Measurements from ENCODE around the gene NDOR1. TPM values are rescaled to one million over a fixed set of nuclear protein-coding genes. Genes with fewer than 3 reads are reported as not detected.

Gene NDOR1
- total RNA-seq, 2 experiments from 2014 or later = 50.1 to 50.6 TPM

- Mint-ChIP-seq H3K27me3 (no peaks in the 10 kb centered on the region), H3K4me3 (no peak overlapping the region), H3K9me3 (ENCODE audit: low read depth) (no peaks in the 10 kb centered on the region), H3K27ac (no peak overlapping the region), H3K36me3 (peaks cover 10% of the 10 kb centered on the region), H3K4me1 (peaks cover 48% of the 10 kb centered on the region)
- no peak for ATAC-seq
- CTCF ChIA-PET = interaction anchor here (1.1 to 8.1 kb wide), 2 partner anchors 14 to 83 kb away, joined by 4 to 55 read pairs; partner anchors contain the start of genes ANAPC2 and SSNA1
- DNase-seq = no peak
These were observed 2.5 kb upstream of the NDOR1 start for GRCh38 chr9:137202966-137203365.

- no peak for ATAC-seq
- no peaks in the 10 kb centered on the region for H3K9me3 Mint-ChIP-seq (ENCODE audit: low read depth)
- no peak for DNase-seq
- peak overlapping the region; percentile 94 for H3K27ac Mint-ChIP-seq
- peak overlapping the region; percentile 96 for H3K4me3 Mint-ChIP-seq
- H3K4me1 Mint-ChIP-seq = peaks cover 44% of the 10 kb centered on the region
- CTCF ChIA-PET = interaction anchor here (0.8 to 8.1 kb wide), 9 partner anchors 9 to 77 kb away, joined by 3 to 55 read pairs (median 7); partner anchors contain the start of genes ANAPC2, RNF224, SSNA1 and TUBB4B
- no peaks in the 10 kb centered on the region for H3K27me3 Mint-ChIP-seq
- H3K36me3 Mint-ChIP-seq = peaks cover 14% of the 10 kb centered on the region
These were observed 772 bp upstream of the NDOR1 start for GRCh38 chr9:137204731-137205125.

- CTCF ChIA-PET = interaction anchor here (1.0 to 8.1 kb wide), 5 partner anchors 16 to 34 kb away, joined by 4 to 55 read pairs (median 7); partner anchors contain the start of genes ANAPC2, RNF224, SSNA1 and TUBB4B
- Mint-ChIP-seq H3K4me3 (peak overlapping the region; percentile 96), H3K9me3 (ENCODE audit: low read depth) (no peaks in the 10 kb centered on the region), H3K36me3 (peaks cover 17% of the 10 kb centered on the region), H3K27ac (peak overlapping the region; percentile 94), H3K27me3 (no peaks in the 10 kb centered on the region), H3K4me1 (peaks cover 38% of the 10 kb centered on the region)
- ATAC-seq (no peak), DNase-seq (no peak)
These were observed 1.1 kb downstream of the NDOR1 start for GRCh38 chr9:137206602-137207001.

GRCh38 chr9:137211532-137211931 lies 6.0 kb downstream of the NDOR1 start:
- Mint-ChIP-seq H3K4me1 (peaks cover 12% of the 10 kb centered on the region), H3K9me3 (ENCODE audit: low read depth) (no peaks in the 10 kb centered on the region), H3K36me3 (peaks cover 14% of the 10 kb centered on the region), H3K27me3 (no peaks in the 10 kb centered on the region), H3K4me3 (no peak overlapping the region), H3K27ac (no peak overlapping the region)
- DNase-seq (no peak), ATAC-seq (no peak)
- CTCF ChIA-PET = interaction anchor here (1.2 to 1.3 kb wide), 2 partner anchors 25 to 34 kb away, joined by 3 read pairs; no protein-coding TSS in a partner anchor

- CTCF ChIA-PET = interaction anchor here (1.2 to 1.3 kb wide), 2 partner anchors 24 to 35 kb away, joined by 3 read pairs; no protein-coding TSS in a partner anchor
- H3K27ac Mint-ChIP-seq = no peak overlapping the region
- H3K9me3 Mint-ChIP-seq (ENCODE audit: low read depth) = no peaks in the 10 kb centered on the region
- no peaks in the 10 kb centered on the region for H3K27me3 Mint-ChIP-seq
- ATAC-seq (no peak), DNase-seq (no peak)
- H3K4me1 Mint-ChIP-seq = peaks cover 2% of the 10 kb centered on the region
- H3K36me3 Mint-ChIP-seq = peaks cover 9% of the 10 kb centered on the region
- H3K4me3 Mint-ChIP-seq = no peak overlapping the region
These were observed 7.0 kb downstream of the NDOR1 start for GRCh38 chr9:137212520-137212919.

- no peaks in the 10 kb centered on the region for H3K4me1 Mint-ChIP-seq
- no peaks in the 10 kb centered on the region for H3K27me3 Mint-ChIP-seq
- H3K27ac Mint-ChIP-seq = no peak overlapping the region
- no peak overlapping the region for H3K4me3 Mint-ChIP-seq
- no peaks in the 10 kb centered on the region for H3K9me3 Mint-ChIP-seq (ENCODE audit: low read depth)
- CTCF ChIA-PET = interaction anchor here (1.1 kb wide), 1 partner anchor 9 kb away, joined by 4 read pairs; the partner anchor contains the start of gene RNF208
- ATAC-seq = no peak
- peaks cover 8% of the 10 kb centered on the region for H3K36me3 Mint-ChIP-seq
- DNase-seq = no peak
These were observed 7.9 kb downstream of the NDOR1 start for GRCh38 chr9:137213160-137214060.

- Mint-ChIP-seq H3K9me3 (ENCODE audit: low read depth) (no peaks in the 10 kb centered on the region), H3K27ac (no peak overlapping the region), H3K4me1 (no peaks in the 10 kb centered on the region), H3K27me3 (no peaks in the 10 kb centered on the region), H3K36me3 (peaks cover 4% of the 10 kb centered on the region), H3K4me3 (no peak overlapping the region)
- DNase-seq = no peak
- CTCF ChIA-PET = interaction anchor here (1.1 kb wide), 1 partner anchor 8 kb away, joined by 4 read pairs; the partner anchor contains the start of gene RNF208
- ATAC-seq = no peak
These were observed 9.1 kb downstream of the NDOR1 start for GRCh38 chr9:137214620-137215019.

- no peak for ATAC-seq
- no peaks in the 10 kb centered on the region for H3K27me3 Mint-ChIP-seq
- CTCF ChIA-PET = no interaction called here
These were observed 9.9 kb downstream of the NDOR1 start for GRCh38 chr9:137215196-137215986.

GRCh38 chr9:137216188-137216965 lies 10.9 kb downstream of the NDOR1 start:
- Mint-ChIP-seq H3K9me3 (ENCODE audit: low read depth) (no peaks in the 10 kb centered on the region), H3K36me3 (no peaks in the 10 kb centered on the region), H3K4me1 (no peaks in the 10 kb centered on the region), H3K4me3 (no peak overlapping the region), H3K27me3 (no peaks in the 10 kb centered on the region), H3K27ac (no peak overlapping the region)
- no peak for DNase-seq
- no peak for ATAC-seq
- CTCF ChIA-PET = interaction anchor here (0.9 kb wide), 1 partner anchor 20 kb away, joined by 3 read pairs; no protein-coding TSS in a partner anchor

More at GRCh38 chr9:137215196-137215986, 9.9 kb downstream of the NDOR1 start:
- H3K4me3 Mint-ChIP-seq = no peak overlapping the region
- no peaks in the 10 kb centered on the region for H3K9me3 Mint-ChIP-seq (ENCODE audit: low read depth)
- no peak overlapping the region for H3K27ac Mint-ChIP-seq
- DNase-seq = no peak
- peaks cover 2% of the 10 kb centered on the region for H3K36me3 Mint-ChIP-seq
- H3K4me1 Mint-ChIP-seq = no peaks in the 10 kb centered on the region

- no peaks in the 10 kb centered on the region for H3K9me3 Mint-ChIP-seq (ENCODE audit: low read depth)
- CTCF ChIA-PET = interaction anchor here (0.9 kb wide), 1 partner anchor 19 kb away, joined by 3 read pairs; no protein-coding TSS in a partner anchor
- H3K4me3 Mint-ChIP-seq = no peak overlapping the region
- H3K27me3 Mint-ChIP-seq = no peaks in the 10 kb centered on the region
- no peaks in the 10 kb centered on the region for H3K4me1 Mint-ChIP-seq
- H3K36me3 Mint-ChIP-seq = no peaks in the 10 kb centered on the region
- no peak for DNase-seq
- no peak overlapping the region for H3K27ac Mint-ChIP-seq
- ATAC-seq = no peak
These were observed 12.0 kb downstream of the NDOR1 start for GRCh38 chr9:137217276-137218211.

- CTCF ChIA-PET = no interaction called here
- Mint-ChIP-seq H3K9me3 (ENCODE audit: low read depth) (no peaks in the 10 kb centered on the region), H3K4me1 (peaks cover 4% of the 10 kb centered on the region), H3K27me3 (no peaks in the 10 kb centered on the region), H3K4me3 (no peak overlapping the region), H3K27ac (no peak overlapping the region), H3K36me3 (no peaks in the 10 kb centered on the region)
- ATAC-seq (no peak), DNase-seq (no peak)
These were observed 12.8 kb downstream of the NDOR1 start for GRCh38 chr9:137218212-137218753.

All from activated CD8-positive, alpha-beta memory T cell treated with anti-CD3 and anti-CD28 coated beads, Interleukin-2, amount 10 ng/mL, durations not matched to agents 7 days and 5 days (primary cell).